OCI-M1 (cell line): Measurements from ENCODE around the gene MYO1D.
"Not testable (repeated sequence)": the region's sequence is repeated elsewhere in the genome, so short reads cannot be mapped to it uniquely, and the experiment has no call there.

Source experiments
- DNase-seq: peaks from one replicate; lab custom pipeline; 2025; lab: John Stamatoyannopoulos, UW

MYO1D gene

DNA sequence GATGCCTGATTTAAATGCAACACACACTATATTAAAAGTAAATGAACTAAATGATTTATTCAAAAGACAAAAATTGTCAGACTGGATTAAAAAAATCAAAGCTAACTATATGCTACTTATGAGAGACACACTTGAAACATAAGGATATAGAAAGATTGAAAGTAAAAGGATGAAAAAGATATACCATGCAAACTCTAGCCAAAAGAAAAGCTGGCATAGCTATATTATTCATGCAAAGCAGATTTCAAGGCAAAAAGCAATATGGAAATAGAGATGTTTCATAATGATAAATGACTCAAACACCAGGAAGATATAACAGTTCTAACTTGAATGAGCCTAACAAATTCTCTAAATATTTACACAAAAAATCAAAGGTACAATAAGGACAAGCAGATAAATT, 149.2 kb downstream of the MYO1D start:
- DNase-seq: no peak

DNA sequence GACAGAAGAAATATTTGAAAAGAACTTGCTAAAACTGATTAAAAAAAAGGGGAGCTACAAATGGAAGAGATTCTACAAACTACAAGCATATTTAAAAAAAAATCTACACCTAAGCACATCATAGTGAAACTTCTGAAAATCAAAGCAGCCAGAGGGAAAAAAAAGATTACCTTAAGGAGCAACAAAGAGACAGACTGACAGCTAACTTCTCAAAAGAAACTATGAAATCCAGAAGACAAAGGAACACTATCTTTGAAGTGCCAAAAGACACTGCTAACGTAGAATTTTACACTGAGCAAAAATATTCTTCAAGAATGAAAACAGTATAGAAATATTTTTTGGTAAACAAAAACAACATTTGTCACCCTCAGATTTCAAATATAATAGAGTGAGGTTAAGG, 151.2 kb downstream of the MYO1D start:
- DNase-seq: no peak

DNA sequence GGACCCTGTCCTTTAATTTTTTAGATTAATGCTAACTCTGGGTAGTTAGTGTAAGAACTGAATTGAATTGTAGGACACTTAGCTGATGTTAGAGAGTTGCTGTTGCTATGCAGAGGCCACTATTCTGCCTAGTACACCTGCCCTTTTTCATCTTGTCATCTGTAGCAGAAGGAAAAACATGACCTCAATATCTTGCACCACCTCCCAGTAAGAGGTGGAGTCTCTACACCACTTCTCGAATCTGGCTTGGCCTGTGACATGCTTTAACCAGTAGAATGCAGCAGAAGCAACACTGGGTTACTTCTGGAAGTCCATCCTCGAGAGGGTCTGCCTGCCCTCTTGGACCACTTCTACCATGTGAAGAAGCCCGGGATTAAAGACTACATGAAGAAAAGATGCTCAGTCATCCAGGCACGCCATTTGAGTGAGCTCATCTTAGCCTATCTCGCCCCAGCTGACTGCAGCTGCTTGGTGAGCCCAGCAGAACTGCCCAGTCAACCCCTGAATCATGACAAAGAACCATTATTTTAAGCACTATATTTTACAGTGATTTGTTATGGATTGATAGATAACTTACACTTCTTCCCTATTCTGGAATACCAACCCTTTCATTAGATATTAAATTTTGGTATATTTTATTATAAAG, 153.5 kb downstream of the MYO1D start:
- no peak for DNase-seq

DNA sequence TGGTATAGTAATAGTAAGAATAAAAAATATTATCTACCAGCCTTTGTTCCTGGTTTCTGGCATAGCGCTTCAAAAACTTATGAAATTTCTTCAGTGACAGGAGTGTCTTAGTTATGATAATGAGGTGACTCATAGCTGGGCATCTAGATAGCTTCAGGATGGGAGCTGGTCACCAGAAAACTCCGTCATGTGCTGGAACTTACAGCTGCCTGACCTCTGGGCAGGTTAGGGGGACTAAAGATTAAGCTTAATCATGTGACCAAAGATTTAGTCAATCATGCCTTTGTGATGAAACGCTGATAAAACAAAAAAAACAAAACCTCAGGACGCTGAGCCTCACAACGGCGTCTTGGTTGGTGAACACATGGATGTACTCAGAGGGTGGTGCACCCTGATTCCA, 154.2 kb downstream of the MYO1D start:
- DNase-seq: no peak

DNA sequence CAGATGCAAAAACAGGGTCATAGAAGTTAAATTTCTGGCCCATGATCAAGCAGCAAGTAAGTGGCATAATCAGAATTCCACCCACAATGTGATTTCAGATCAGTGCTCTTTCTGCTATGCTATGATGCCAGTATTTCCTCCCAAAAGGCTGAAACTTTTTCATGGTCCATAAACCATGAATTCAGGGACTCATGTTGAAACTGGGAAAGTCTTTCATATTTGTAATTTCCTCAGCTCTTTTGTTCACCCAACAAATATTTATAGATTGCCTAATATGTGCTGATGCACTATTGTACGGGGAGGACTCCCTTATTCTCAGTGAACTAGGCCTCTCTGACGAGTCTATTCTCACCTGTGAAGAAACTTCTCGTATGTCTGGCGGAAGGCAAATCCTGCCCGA, 156.3 kb downstream of the MYO1D start:
- no peak for DNase-seq

DNA sequence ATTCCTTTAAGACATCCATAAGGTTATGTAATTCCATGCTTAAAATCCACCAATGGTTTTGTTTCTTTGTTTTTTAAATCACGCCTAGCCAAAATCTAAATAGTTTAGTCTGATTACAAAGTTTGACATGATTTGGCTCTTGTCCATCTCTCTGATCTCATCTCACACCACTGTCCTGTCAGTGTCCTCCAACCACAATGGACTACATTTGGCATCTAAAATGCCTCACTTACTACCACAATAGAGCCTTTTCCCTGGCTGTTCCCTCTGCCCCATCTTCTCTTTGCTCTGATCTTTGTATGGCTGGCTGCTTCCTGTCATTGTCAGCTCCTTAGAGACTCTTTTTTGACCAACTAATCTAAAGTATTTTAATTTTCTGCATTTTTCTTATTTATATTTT, 157.2 kb downstream of the MYO1D start:
- no peak for DNase-seq

DNA sequence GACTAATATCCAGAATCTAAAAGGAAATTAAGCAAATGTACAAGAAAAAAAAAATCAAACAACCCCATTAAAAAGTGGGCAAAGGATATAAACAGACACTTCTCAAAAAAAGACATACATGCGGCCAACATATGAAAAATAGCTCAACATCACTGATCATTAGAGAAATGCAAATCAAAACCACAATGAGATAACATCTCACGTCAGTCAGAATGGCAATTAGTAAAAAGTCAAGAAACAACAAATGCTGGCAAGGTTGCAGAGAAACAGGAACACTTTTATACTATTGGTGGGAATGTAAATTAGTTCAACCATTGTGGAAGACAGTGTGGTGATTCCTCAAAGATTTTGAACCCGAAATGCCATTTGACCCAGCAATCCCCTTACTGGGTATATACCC, 162.0 kb downstream of the MYO1D start:
- not testable (repeated sequence) for DNase-seq

DNA sequence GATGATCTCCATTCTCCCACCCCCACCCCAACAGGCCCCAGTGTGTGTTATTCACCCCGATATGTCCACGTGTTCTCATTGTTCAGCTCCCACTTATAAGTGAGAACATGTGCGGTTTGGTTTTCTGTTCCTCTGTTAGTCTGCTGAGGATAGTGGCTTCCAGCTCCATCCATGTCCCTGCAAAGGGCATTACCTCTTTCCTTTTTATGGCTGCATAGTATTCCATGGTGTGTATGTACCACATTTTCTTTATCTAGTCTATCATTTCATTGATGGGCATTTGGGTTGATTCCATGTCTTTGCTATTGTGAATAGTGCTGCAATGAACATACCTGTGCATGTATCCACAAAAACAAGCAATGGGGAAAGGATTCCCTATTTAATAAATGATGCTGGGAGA, 162.7 kb downstream of the MYO1D start:
- DNase-seq: not testable (repeated sequence)

DNA sequence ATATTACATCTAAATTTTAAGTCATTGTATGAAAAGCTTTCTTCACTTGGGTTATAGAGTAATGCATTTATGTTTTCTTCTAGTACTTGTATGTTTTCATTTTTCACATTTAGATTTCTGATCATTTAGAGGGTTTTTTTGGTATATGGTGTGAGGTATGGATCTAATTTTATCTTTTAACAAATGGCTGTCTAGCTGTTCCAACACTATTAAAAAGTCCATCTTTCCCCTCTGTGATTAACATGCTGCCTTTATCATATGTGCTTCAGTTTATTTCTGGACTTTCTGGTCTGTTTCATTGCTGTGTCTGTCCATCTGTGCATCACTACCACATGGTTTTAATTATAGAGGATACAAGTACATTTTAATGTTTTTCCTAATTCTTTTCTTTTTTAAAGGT, 163.8 kb downstream of the MYO1D start:
- DNase-seq: no peak

DNA sequence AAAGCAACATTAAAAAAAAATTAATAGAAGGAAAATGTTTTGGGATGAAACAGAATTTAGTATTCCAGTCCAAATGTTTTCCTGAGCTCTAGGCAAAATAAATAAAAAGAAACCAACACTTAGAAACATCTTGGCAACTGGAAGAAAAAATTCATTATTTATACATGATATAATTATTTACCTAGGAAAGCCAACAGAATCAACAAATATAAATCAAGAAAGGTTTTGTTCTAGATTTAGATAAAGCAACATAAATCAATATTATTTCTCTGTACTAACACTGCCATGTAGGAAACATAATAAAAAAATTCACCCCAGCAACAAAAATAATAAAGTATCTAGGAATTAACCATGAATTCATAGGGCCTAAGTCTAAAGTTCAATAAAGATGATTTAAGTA, 167.4 kb downstream of the MYO1D start:
- DNase-seq: no peak

DNA sequence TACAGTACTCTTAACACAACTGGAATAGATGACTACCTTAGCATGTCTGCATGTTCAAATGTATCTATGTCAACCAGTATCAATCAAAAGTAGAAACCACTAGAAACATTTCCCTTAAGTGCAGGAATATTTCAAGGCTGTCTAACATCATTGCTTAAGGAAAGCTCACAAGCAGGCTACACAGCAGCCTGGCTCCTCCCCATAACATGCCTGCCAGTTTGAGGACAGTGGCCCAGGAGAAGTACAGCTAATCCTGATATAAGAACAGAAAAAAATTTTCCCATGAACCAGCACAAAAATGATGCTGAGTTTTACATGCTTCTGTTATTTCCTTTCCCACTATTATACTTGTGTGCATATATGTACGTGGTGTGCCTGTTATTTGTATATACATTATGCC, 175.1 kb downstream of the MYO1D start:
- no peak for DNase-seq

DNA sequence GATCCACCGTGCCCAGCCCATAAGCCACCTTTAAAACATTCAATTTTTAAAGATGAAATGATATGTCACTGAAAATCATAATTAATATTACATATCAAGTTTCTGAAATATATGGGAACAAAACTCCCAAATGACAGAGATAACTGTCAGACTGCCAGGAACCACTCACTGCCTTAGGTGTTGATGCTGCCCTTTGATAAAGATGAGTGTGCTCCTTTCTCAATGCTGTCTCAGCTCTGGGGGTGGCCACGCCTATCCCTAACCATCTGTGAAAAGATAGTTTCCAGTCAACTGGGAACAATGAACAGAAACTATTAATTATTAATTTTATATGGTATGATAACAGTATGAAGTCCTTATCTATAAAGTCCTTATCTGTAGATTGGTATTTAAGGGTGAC, 177.7 kb downstream of the MYO1D start:
- DNase-seq: no peak

DNA sequence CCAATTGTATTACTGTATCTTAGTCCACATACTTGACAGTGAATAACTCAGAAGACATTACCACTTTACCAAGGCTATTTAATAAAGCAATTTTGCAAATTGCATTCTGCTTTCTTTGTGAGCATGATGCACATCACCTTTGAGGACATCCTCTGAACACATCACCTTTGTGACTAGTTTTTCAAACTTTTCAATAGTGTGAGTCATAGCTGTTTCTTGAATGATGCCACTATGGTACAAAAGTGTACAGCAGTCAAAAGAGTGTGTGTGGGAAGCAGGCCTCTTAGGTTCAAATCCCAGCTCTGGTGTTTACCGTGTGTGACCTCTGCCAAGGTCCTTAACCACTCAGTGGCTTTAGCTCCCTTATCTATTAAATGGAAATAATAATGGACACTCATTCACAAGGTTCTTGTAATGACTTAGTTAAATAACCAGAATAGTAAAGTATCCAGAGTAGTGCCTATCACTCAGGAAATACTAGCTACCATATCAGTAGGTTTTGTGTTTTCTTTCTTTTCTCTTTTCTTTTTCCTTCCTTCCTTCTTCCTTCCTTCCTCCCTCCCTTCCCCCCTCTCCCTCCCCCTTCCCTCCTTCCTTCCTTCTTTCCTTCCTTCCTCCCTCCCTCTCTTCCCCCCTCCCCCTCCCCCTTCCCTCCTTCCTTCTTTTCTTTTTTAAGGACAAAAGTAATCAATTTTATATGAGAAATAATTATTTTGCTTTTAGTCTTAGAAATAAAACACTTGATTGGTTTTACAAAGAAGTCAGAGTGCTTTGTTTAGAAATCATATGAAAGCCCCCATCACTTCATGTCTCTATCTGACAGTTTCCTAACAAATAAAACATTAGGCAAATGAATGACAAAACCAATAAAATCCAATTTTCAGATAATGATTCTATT, 178.9 kb downstream of the MYO1D start:
- no peak for DNase-seq

DNA sequence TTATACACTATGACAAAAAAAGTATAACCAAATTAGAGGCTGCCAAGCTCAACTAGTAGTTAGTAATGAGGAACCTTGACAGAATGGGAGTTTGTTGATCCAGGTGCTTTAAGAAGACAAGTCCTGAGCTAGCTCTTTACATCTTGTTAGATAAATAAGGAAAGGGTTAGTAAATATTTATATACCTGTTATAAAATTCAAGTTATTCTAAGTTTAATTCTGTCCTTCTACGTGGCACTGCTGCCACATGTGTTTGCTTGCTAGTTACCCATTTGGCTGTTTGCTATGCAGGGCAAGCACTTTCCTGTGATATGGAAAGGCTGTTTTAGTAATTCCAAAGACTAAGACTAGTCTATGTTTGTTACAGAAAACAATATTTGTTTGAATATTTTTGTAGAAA, 180.5 kb downstream of the MYO1D start:
- DNase-seq: no peak

DNA sequence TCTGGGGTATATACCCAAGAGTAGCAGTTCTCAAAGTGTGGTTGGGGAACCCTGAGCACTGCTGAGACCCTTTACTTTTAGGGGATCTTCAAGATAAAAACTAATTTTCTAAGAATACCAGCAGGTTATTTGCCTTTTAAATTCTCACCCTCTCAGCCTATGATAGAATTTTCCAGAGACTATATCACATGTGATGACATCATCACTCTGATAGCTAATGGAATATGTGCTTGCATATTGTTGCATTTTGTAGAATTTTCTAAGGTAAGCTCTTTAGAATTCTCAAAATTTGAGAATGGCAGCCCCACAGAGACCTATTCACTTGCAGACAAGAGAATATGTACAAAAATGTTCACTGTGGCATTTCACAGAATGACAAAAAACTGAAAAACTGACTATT, 181.1 kb downstream of the MYO1D start:
- DNase-seq: no peak

DNA sequence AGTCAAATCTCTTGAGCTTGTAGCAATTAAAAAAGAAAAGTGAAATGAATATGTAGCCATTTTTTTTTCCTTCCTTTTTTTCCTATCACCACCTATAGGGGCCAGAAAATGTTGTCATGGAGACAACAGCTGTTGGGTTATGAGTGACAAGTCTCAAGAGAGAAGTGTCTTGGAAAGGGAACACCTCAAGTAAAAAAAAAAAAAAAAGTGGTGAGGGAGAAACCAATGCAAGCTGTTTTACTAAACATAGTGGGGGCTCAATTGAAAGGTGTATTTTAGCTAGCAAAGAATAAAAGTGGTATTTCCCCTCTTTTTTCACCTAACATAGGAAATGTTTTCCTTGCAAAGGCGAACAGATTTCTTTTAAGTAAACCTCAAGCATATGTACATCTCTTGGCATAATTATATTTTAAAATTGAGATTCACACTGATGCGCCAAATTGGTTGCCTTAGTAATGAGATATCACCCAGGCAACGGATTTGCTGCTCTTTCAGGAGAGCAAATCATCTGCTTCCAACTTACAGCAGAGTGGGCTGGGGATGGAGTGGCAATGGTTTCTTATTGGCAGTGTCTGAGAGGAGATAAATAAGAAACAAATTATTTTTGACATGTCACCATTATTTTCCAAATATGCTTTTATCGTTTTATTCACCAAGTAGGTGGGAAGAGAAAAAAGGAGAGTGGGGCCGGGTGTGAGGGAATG, 183.6 kb downstream of the MYO1D start:
- DNase-seq: peak; percentile 36

DNA sequence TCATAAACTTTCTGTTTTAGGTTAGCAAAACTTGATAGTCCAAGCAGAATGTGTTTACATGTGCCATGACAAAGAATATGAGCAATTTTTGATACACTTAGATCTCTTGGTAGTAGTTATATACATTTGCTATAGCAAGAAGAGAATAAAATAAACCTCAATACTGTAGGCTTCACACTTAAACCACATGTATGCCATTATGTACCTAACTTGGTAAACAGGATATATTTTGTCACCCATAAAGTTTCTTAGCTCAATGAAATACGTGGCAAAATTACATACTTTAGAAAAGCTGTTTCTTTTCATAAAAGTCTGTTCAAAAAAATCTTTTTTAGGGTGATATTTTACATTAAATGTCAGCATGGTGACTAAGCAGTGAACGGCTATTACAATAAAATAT, 184.7 kb downstream of the MYO1D start:
- no peak for DNase-seq

DNA sequence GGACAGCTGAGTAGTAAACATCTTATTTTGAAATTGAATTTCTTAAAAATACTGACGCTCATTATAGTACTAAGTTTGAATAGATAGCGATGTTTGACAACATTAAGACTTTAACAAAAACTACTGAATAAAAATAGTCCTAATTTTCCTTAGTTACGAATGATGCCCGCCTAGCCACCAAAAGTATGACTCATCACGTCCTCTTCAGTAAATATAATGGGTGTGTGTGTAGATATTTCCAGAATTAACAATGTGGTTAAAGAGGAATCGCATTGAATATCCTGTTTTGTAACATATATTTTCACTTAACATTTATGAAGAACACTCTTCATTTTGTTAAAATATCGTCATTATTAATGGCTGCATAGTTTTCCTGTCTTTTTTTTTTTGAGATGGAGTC, 187.6 kb downstream of the MYO1D start:
- no peak for DNase-seq

DNA sequence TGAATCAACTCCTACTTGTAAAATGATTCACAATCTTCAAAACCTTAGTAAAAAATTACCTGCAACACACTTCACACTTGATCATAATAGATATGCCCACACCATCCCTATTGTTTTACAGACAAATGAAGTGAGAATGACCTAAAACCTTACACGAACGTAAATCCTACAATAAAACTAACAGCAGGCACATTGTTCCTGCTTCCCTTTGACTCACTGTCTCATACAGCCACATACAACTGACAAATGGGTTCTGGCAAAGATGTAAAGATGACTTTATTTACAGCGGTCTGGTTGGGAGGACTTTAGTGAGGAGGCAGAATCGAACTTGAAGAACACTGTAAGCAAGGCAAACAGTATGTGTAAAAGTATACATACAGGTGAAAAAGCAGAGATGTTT, 188.7 kb downstream of the MYO1D start:
- no peak for DNase-seq

DNA sequence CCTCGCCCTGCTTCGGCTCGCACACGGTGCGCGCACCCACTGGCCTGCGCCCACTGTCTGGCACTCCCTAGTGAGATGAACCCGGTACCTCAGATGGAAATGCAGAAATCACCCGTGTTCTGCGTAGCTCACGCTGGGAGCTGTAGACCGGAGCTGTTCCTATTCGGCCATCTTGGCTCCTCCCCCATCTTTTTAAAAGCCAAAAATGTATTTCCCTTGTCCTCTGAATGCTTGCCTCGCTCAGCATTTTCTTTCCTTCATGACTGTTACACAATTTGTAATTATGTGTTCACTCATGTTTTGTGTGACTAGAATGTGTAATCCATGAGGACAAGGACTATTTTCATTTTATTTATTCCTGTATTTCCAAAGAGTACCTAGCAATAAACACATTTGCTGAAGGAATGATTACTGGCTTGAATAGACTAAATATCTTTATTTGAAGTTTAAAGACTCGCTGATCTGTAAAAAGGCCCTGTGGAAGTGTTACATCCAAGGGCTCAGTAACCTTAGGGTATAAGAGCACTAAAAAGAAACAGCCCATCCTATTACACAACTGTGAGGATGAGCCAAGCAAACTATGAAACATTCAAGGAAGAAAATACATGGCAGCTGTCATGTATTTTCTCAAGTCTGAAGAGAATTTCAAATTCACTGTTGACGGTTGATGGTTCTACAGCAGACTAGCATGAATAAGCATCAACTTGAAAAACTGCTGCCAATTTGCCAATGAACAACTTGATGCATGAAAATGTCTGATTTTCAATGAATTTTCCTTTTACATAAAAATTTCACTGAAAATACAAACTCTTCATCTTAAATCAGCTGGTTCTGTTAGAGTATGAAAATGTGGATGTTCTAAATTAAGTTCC, 192.6 kb downstream of the MYO1D start:
- no peak for DNase-seq

DNA sequence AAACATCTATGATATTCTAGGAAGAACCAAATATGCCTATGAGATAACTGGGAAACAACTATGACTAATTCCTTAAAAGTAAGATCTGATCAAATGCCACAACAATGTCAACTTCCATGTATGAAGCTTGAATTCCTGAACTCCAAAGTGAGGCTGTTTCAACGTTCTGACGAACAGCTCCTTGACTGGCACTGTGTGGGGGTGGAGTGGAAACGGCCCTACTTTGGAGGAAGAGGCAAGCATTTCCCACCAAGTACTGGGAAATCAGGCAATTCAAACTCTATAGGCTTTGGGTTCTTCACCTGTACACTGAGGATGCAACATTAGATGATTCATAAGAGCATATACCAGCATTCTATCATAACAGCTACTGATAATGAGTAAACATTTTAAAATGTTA, 203.0 kb downstream of the MYO1D start:
- DNase-seq: no peak

DNA sequence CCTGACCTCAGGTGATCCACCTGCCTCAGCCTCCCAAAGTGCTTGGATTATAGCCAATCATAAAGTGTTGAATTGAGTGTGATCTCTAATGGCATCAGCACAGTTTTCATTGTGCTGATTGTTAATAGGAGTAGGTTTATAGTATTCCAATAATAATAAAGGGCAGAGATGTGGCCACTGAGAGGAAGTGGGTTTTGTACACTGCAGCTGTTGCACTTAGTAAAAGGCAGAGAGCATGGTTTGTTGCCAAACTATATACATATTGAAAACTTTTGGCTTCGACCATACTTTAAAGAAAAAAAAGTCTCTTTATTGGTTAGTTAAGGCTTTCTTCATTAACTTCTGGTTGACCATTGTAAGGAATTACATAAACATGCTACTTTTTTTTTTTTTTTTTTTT, 204.2 kb downstream of the MYO1D start:
- no peak for DNase-seq
